Liver (tissue), 9 donors: ENCODE results near the gene DLEC1. TPM values are rescaled to one million over a fixed set of nuclear protein-coding genes. Genes with fewer than 3 reads are reported as not detected.

ENCODE experiments used
- DNase-seq: peaks from one replicate; pipeline ENCODE4 v3.0.0-alpha.2; 2017; ENCODE audit warnings: low spot score
- H3K27ac ChIP-seq, 2 donors: one replicate each; pipeline ENCODE4 v1.7.0; 2013; ENCODE audit warnings: inconsistent platforms in 2 of 2, low read length in 2 of 2, control low read depth in 1 of 2, low read depth in 1 of 2, mild to moderate bottlenecking in 1 of 2
- H3K27me3 ChIP-seq, 4 donors: one replicate each; pipeline versions ENCODE4 v1.6.1 to v1.7.0; 2013; ENCODE audit warnings: low read length in 3 of 4, inconsistent platforms in 1 of 4, mild to moderate bottlenecking in 1 of 4, moderate library complexity in 1 of 4; ENCODE audit not compliant: control insufficient read depth in 4 of 4, insufficient read depth in 4 of 4
- H3K36me3 ChIP-seq, 4 donors: one replicate each; pipeline versions ENCODE4 v1.6.1 to v1.7.0; 2013; ENCODE audit warnings: low read length in 3 of 4, mild to moderate bottlenecking in 3 of 4, low read depth in 1 of 4, moderate library complexity in 1 of 4; ENCODE audit not compliant: control insufficient read depth in 4 of 4, insufficient read depth in 3 of 4
- H3K4me1 ChIP-seq, 4 donors: one replicate each; pipeline versions ENCODE4 v1.6.1 to v1.7.0; 2013; ENCODE audit warnings: low read length in 3 of 4, mild to moderate bottlenecking in 3 of 4, moderate library complexity in 1 of 4; ENCODE audit not compliant: control insufficient read depth in 4 of 4, insufficient read depth in 4 of 4
- H3K4me3 ChIP-seq, 3 donors: one replicate each; pipeline versions ENCODE4 v1.6.1 to v1.7.0; 2013; ENCODE audit warnings: low read length in 3 of 3, control low read depth in 1 of 3, low read depth in 1 of 3, mild to moderate bottlenecking in 1 of 3
- H3K9ac ChIP-seq, 2 donors: one replicate each; pipeline ENCODE4 v1.7.0; 2013; ENCODE audit warnings: low read length in 2 of 2, mild to moderate bottlenecking in 2 of 2, moderate library complexity in 2 of 2, control low read depth in 1 of 2, low read depth in 1 of 2
- H3K9me3 ChIP-seq, 4 donors: one replicate each; pipeline versions ENCODE4 v1.6.1 to v1.7.0; 2013; ENCODE audit warnings: low read length in 3 of 4; ENCODE audit not compliant: control insufficient read depth in 4 of 4
- EGR1 ChIP-seq, 2 donors: IDR thresholded peaks; 2 replicates each; pipeline ENCODE4 v1.6.1; 2016 to 2018; ENCODE audit warnings: antibody characterized with exemption in 2 of 2, low read depth in 2 of 2
- FOXA1 ChIP-seq: IDR thresholded peaks from 2 replicates; pipeline ENCODE4 v1.6.1; 2016; ENCODE audit warnings: antibody characterized with exemption
- FOXA2 ChIP-seq: IDR thresholded peaks from 2 replicates; pipeline ENCODE4 v1.6.1; 2016; ENCODE audit warnings: antibody characterized with exemption
- GABPA ChIP-seq, 2 donors: IDR thresholded peaks in 1 of 2; conservative IDR thresholded peaks in 1 of 2; 2 replicates each; pipeline ENCODE4 v1.6.1; 2016; ENCODE audit warnings: antibody characterized with exemption in 2 of 2, mild to moderate bottlenecking in 1 of 2, moderate library complexity in 1 of 2
- HNF4A ChIP-seq, 2 donors: conservative IDR thresholded peaks; 2 replicates each; pipeline ENCODE4 v1.6.1; 2016; ENCODE audit warnings: antibody characterized with exemption in 2 of 2, mild to moderate bottlenecking in 2 of 2
- HNF4G ChIP-seq: IDR thresholded peaks from 2 replicates; pipeline ENCODE4 v1.6.1; 2016; ENCODE audit warnings: antibody characterized with exemption
- JUND ChIP-seq, 2 donors: IDR thresholded peaks; 2 replicates each; pipeline ENCODE4 v1.6.1; 2016; ENCODE audit warnings: antibody characterized with exemption in 2 of 2
- NR2F2 ChIP-seq: IDR thresholded peaks from 2 replicates; pipeline ENCODE4 v1.6.1; 2016; ENCODE audit warnings: antibody characterized with exemption
- RAD21 ChIP-seq, 2 donors: IDR thresholded peaks; 2 replicates each; pipeline ENCODE4 v1.6.1; 2016; ENCODE audit warnings: antibody characterized with exemption in 2 of 2, mild to moderate bottlenecking in 2 of 2
- RXRA ChIP-seq, 2 donors: IDR thresholded peaks; 2 replicates each; pipeline ENCODE4 v1.6.1; 2017 to 2018; ENCODE audit warnings: antibody characterized with exemption in 2 of 2, mild to moderate bottlenecking in 1 of 2
- SP1 ChIP-seq: IDR thresholded peaks from 2 replicates; pipeline ENCODE4 v1.6.1; 2018; ENCODE audit warnings: antibody characterized with exemption, mild to moderate bottlenecking
- TAF1 ChIP-seq: conservative IDR thresholded peaks from 2 replicates; pipeline ENCODE4 v1.6.1; 2016; ENCODE audit warnings: antibody characterized with exemption, mild to moderate bottlenecking
- YY1 ChIP-seq: IDR thresholded peaks from 2 replicates; pipeline ENCODE4 v1.6.1; 2016; ENCODE audit warnings: antibody characterized with exemption, mild to moderate bottlenecking
- WGBS: extraction: QIAGEN DNeasy Blood & Tissue Kit; methylation state at CpG from one replicate; pipeline ENCODE4 v1.1.7; 2013; 5-methylcytosine and 5-hydroxymethylcytosine counted together
- polyA plus RNA-seq, 2 donors: library from polyadenylated mRNA; stranded (reverse) in 1 of 2; unstranded in 1 of 2; fragments of 200-250 nt in 1 of 2; fragments of >200 nt in 1 of 2; fragmentation: Nextera tagmentation in 1 of 2; extraction: Ambion mirVana in 1 of 2; gene quantifications; one replicate each; pipeline versions ENCODE4 v1.2.1 to v1.2.3, GENCODE V29; 2013 to 2015
- total RNA-seq, 2 donors: library from RNA; depleted of rRNA; stranded (reverse); fragments of >200 nt; gene quantifications; one replicate each; pipeline ENCODE4 v1.2.3, GENCODE V29; 2014
- TF ChIP-seq, protein P1 (sequence below): IDR thresholded peaks from 2 replicates; pipeline ENCODE4 v1.6.1; 2016; ENCODE audit warnings: antibody characterized with exemption
- TF ChIP-seq, protein P2 (sequence below): fragments of 150-350 bp; IDR thresholded peaks from 2 replicates; pipeline ENCODE4 v1.5.1; 2017; ENCODE audit warnings: improper control_type of control experiment, low read depth, low read length; ENCODE audit not compliant: missing input control
- TF ChIP-seq, protein P3 (sequence below): IDR thresholded peaks from 2 replicates; pipeline ENCODE4 v1.6.1; 2016; ENCODE audit warnings: antibody characterized with exemption
- TF ChIP-seq, protein P4 (sequence below): IDR thresholded peaks from 2 replicates; pipeline ENCODE4 v1.6.1; 2016; ENCODE audit warnings: antibody characterized with exemption
- TF ChIP-seq, protein P5 (sequence below): IDR thresholded peaks from 2 replicates; pipeline ENCODE4 v1.6.1; 2016; ENCODE audit warnings: antibody characterized with exemption, mild to moderate bottlenecking
- donor health status: healthy.
- donor health status: healthy.
- donor health status: healthy.
- donor health status: healthy.
- donor health status: healthy.

DLEC1 gene
- total and polyA plus RNA-seq, 4 donors, result 0.09 to 0.63 (median 0.30) TPM

DNA sequence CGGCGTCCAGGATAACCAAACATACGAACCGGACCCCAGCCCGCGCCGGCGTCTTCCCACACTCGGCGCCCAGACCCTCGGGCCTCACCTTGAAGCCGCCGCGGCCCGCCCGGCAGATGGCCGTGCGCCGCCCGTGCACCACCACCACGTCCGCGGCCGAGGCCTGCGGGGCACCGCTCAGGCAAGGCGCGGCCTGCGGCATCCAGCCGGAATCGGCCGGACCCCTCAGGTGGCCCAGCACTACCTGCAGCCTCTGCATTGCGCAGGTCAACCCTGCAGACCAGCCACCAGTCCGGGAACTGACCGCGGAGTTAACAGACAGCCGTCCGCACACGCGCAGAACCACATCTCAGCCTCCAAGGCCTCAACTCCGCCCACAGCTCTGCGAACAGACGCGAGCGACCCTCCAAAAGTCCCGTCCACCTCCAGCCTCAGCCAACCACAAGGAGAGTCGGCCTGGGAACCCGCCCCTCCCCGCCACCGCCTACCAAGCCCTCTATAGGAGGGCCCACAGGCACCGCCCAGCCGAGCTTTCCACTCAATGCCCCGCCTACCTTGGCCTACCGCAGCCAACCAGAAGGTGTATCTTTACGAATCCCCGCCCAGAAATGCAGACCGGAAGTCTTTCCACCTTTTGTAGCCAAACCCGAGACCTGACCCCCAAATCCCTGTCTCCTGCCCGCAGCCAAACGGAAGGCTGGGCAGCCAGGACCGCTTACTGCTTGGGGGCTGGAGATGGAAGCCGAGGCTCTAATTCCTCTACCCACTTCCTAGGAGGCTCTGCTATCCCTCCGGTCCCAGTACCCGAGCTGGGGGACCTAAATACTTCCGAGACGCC, 98.0 kb downstream of the DLEC1 start, which contains the start of gene ACAA1:
TSS of gene ACAA1 (minus strand) at position 351 of the 838 bp plus-strand sequence. CDS start at position 259, 92 bp downstream.
- WGBS, result under 1% methylated on average over 66 of the region's 66 CpGs
- Histone ChIP-seq H3K27ac (peak within 1 kb of the TSS; percentile 88 to 96), H3K4me3 (peak within 1 kb of the TSS; percentile 80 to 97 (median 87)), H3K9me3 (no peaks in the 10 kb centered on the region), H3K4me1 (peaks cover 15 to 63% (median 52%) of the 10 kb centered on the region in 4 donors), H3K9ac (peak within 1 kb of the TSS; percentile 83 to 95), H3K27me3 (no peaks in the 10 kb centered on the region), H3K36me3 (peaks cover 3 to 23% (median 22%) of the 10 kb centered on the region in 4 donors)
- TF ChIP-seq SP1, result peak; percentile 98
- peak; percentile 51 to 67 for TF ChIP-seq JUND (IDR thresholded peaks at IDR 0.05)
- TF ChIP-seq TAF1, result peak; percentile 87
- TF ChIP-seq RAD21 (IDR thresholded peaks at IDR 0.05), result peak; percentile 55 to 60
- peak; percentile 37 to 50 for TF ChIP-seq HNF4A (conservative IDR thresholded peaks at IDR 0.05)
- TF ChIP-seq, protein P1, sequence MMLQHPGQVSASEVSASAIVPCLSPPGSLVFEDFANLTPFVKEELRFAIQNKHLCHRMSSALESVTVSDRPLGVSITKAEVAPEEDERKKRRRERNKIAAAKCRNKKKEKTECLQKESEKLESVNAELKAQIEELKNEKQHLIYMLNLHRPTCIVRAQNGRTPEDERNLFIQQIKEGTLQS, result peak; percentile 48
- TF ChIP-seq NR2F2, result peak; percentile 77
- TF ChIP-seq, protein P2, sequence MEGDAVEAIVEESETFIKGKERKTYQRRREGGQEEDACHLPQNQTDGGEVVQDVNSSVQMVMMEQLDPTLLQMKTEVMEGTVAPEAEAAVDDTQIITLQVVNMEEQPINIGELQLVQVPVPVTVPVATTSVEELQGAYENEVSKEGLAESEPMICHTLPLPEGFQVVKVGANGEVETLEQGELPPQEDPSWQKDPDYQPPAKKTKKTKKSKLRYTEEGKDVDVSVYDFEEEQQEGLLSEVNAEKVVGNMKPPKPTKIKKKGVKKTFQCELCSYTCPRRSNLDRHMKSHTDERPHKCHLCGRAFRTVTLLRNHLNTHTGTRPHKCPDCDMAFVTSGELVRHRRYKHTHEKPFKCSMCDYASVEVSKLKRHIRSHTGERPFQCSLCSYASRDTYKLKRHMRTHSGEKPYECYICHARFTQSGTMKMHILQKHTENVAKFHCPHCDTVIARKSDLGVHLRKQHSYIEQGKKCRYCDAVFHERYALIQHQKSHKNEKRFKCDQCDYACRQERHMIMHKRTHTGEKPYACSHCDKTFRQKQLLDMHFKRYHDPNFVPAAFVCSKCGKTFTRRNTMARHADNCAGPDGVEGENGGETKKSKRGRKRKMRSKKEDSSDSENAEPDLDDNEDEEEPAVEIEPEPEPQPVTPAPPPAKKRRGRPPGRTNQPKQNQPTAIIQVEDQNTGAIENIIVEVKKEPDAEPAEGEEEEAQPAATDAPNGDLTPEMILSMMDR, result peak; percentile 9
- peak; percentile 66 to 85 for TF ChIP-seq GABPA (IDR thresholded peaks at IDR 0.05 in 1 of 2, conservative IDR thresholded peaks at IDR 0.05 in 1 of 2)
- TF ChIP-seq, protein P3, sequence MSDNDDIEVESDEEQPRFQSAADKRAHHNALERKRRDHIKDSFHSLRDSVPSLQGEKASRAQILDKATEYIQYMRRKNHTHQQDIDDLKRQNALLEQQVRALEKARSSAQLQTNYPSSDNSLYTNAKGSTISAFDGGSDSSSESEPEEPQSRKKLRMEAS, result peak; percentile 72
- TF ChIP-seq, protein P4, sequence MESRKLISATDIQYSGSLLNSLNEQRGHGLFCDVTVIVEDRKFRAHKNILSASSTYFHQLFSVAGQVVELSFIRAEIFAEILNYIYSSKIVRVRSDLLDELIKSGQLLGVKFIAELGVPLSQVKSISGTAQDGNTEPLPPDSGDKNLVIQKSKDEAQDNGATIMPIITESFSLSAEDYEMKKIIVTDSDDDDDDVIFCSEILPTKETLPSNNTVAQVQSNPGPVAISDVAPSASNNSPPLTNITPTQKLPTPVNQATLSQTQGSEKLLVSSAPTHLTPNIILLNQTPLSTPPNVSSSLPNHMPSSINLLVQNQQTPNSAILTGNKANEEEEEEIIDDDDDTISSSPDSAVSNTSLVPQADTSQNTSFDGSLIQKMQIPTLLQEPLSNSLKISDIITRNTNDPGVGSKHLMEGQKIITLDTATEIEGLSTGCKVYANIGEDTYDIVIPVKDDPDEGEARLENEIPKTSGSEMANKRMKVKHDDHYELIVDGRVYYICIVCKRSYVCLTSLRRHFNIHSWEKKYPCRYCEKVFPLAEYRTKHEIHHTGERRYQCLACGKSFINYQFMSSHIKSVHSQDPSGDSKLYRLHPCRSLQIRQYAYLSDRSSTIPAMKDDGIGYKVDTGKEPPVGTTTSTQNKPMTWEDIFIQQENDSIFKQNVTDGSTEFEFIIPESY, result no peak
- no peak for TF ChIP-seq FOXA1
- TF ChIP-seq EGR1 (IDR thresholded peaks at IDR 0.05; ENCODE audit: low read depth in 2 of 2), result peak in 1 of 2 donors; percentile 62
- TF ChIP-seq YY1, result peak; percentile 90
- peak; percentile 56 for TF ChIP-seq FOXA2
- TF ChIP-seq, protein P5, sequence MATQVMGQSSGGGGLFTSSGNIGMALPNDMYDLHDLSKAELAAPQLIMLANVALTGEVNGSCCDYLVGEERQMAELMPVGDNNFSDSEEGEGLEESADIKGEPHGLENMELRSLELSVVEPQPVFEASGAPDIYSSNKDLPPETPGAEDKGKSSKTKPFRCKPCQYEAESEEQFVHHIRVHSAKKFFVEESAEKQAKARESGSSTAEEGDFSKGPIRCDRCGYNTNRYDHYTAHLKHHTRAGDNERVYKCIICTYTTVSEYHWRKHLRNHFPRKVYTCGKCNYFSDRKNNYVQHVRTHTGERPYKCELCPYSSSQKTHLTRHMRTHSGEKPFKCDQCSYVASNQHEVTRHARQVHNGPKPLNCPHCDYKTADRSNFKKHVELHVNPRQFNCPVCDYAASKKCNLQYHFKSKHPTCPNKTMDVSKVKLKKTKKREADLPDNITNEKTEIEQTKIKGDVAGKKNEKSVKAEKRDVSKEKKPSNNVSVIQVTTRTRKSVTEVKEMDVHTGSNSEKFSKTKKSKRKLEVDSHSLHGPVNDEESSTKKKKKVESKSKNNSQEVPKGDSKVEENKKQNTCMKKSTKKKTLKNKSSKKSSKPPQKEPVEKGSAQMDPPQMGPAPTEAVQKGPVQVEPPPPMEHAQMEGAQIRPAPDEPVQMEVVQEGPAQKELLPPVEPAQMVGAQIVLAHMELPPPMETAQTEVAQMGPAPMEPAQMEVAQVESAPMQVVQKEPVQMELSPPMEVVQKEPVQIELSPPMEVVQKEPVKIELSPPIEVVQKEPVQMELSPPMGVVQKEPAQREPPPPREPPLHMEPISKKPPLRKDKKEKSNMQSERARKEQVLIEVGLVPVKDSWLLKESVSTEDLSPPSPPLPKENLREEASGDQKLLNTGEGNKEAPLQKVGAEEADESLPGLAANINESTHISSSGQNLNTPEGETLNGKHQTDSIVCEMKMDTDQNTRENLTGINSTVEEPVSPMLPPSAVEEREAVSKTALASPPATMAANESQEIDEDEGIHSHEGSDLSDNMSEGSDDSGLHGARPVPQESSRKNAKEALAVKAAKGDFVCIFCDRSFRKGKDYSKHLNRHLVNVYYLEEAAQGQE, result peak; percentile 95
- no peak for TF ChIP-seq HNF4G
- peak; percentile 61 to 73 for TF ChIP-seq RXRA (IDR thresholded peaks at IDR 0.05)
- DNase-seq, result peak; percentile 98
